ENCODE measurements around the gene RAVER2. TPM values are rescaled to one million over a fixed set of nuclear protein-coding genes. Genes with fewer than 3 reads are reported as not detected.

RAVER2 gene
- total RNA-seq, 1 experiment from 2014 or later = 15.1 TPM

- no peak overlapping the region for H3K4me3 ChIP-seq (ENCODE audit: low read depth in 2 of 2, low read length in 2 of 2)
- in situ Hi-C loops (cut with HindIII; ENCODE audit: low pct_unique_long_range_greater_than_20kb, low sequenced_read_pairs) = no loop called here
- POLR2A ChIA-PET = no interaction called here
- no peak for ATAC-seq
- TF ChIP-seq POLR2AphosphoS5 (IDR thresholded peaks at IDR 0.05; ENCODE audit: low read depth, low read length) (no peak), TCF7L2 (IDR thresholded peaks at IDR 0.05; ENCODE audit: low read depth, low read length) (no peak), REST (IDR thresholded peaks at IDR 0.05; ENCODE audit: insufficient read depth in 1 of 2, low read depth in 2 of 2, low read length in 1 of 2) (no peak), SIN3A (IDR thresholded peaks at IDR 0.05; ENCODE audit: borderline replicate concordance, insufficient read depth, low read depth, low read length) (no peak), CTCF (IDR thresholded peaks at IDR 0.05) (no peak)
- intact Hi-C loops (cut with micrococcal nuclease; ENCODE audit: unreplicated experiment) = no loop called here
- H3K9me3 ChIP-seq (ENCODE audit: control insufficient read depth, insufficient read depth, low read depth, low read length) = no peaks in the 10 kb centered on the region
- no peaks in the 10 kb centered on the region for H3K4me1 ChIP-seq (ENCODE audit: control insufficient read depth, insufficient read depth, low read length)
- no peaks in the 10 kb centered on the region for H3K27me3 ChIP-seq (ENCODE audit: control insufficient read depth, insufficient read depth, low read length)
- CTCF ChIA-PET = no interaction called here
- H3K36me3 ChIP-seq (ENCODE audit: control insufficient read depth, insufficient read depth, low read length) = peaks cover 5% of the 10 kb centered on the region
- H3K27ac ChIP-seq (ENCODE audit: low read length) = no peak overlapping the region
- BruUV-seq (replicated peaks) = no TSS peak
- DNase-seq (ENCODE audit: low read depth, low spot score) = no peak
These were observed 129.8 kb downstream of the RAVER2 start for GRCh38 chr1:64874666-64875065.

- CTCF ChIA-PET = no interaction called here
- in situ Hi-C loops (cut with HindIII; ENCODE audit: low pct_unique_long_range_greater_than_20kb, low sequenced_read_pairs) (no loop called here), intact Hi-C loops (cut with micrococcal nuclease; ENCODE audit: unreplicated experiment) (no loop called here)
These were observed 130.2 kb downstream of the RAVER2 start for GRCh38 chr1:64875101-64875500.

More at GRCh38 chr1:64875101-64875500, 130.2 kb downstream of the RAVER2 start:
- DNase-seq (ENCODE audit: low read depth, low spot score) (no peak), ATAC-seq (no peak)
- POLR2A ChIA-PET = no interaction called here
- Histone ChIP-seq H3K4me3 (ENCODE audit: low read depth in 2 of 2, low read length in 2 of 2) (no peak overlapping the region), H3K27ac (ENCODE audit: low read length) (no peak overlapping the region), H3K36me3 (ENCODE audit: control insufficient read depth, insufficient read depth, low read length) (peaks cover 5% of the 10 kb centered on the region), H3K4me1 (ENCODE audit: control insufficient read depth, insufficient read depth, low read length) (no peaks in the 10 kb centered on the region), H3K27me3 (ENCODE audit: control insufficient read depth, insufficient read depth, low read length) (no peaks in the 10 kb centered on the region), H3K9me3 (ENCODE audit: control insufficient read depth, insufficient read depth, low read depth, low read length) (no peaks in the 10 kb centered on the region)
- no TSS peak for BruUV-seq (replicated peaks)
- TF ChIP-seq REST (IDR thresholded peaks at IDR 0.05; ENCODE audit: insufficient read depth in 1 of 2, low read depth in 2 of 2, low read length in 1 of 2) = no peak
- TF ChIP-seq TCF7L2 (IDR thresholded peaks at IDR 0.05; ENCODE audit: low read depth, low read length) = no peak
